ENCODE measurements around the gene ARPC2. TPM values are rescaled to one million over a fixed set of nuclear protein-coding genes. Genes with fewer than 3 reads are reported as not detected.

The ARPC2 gene
- total RNA-seq, 1 experiment from 2014 or later: 273 TPM

GRCh38 chr2:218172845-218173244 is 44.1 kb upstream of the ARPC2 start:
- no peaks in the 10 kb centered on the region for H3K9me3 ChIP-seq (ENCODE audit: insufficient read depth, low read depth)
- H3F3A ChIP-seq (ENCODE audit: insufficient read depth, low read depth): no peaks in the 10 kb centered on the region
- H3K27me3 ChIP-seq (ENCODE audit: insufficient read depth, low read depth): no peaks in the 10 kb centered on the region
- H3K27ac ChIP-seq: no peak overlapping the region
- ChIA-PET POLR2A (ENCODE audit: unreplicated experiment) (no interaction called here), CTCF (interaction anchor here (0.6 to 0.7 kb wide), 2 partner anchors 286 to 1150 kb away, joined by 4 read pairs; no protein-coding TSS in a partner anchor)
- H3K4me3 ChIP-seq: no peak overlapping the region
- no peaks in the 10 kb centered on the region for H3K9me2 ChIP-seq (ENCODE audit: insufficient read depth)
- H2AFZ ChIP-seq: no peak overlapping the region
- no peaks in the 10 kb centered on the region for H4K20me1 ChIP-seq (ENCODE audit: insufficient read depth)
- no peaks in the 10 kb centered on the region for H3K36me3 ChIP-seq (ENCODE audit: low read depth)
- BruUV-seq (replicated peaks): no TSS peak
- no peak for TF ChIP-seq EZH2 (IDR thresholded peaks at IDR 0.05; ENCODE audit: low read depth)
- TF ChIP-seq CTCF (conservative IDR thresholded peaks at IDR 0.05): no peak
- no peak overlapping the region for H3K4me2 ChIP-seq
- H3K79me2 ChIP-seq (ENCODE audit: low read depth): no peaks in the 10 kb centered on the region
- no peak for DNase-seq
- H3K4me1 ChIP-seq (replicated peaks; ENCODE audit: insufficient read depth): no peaks in the 10 kb centered on the region
- intact Hi-C loops (cut with micrococcal nuclease; ENCODE audit: unreplicated experiment): no loop called here

- H3F3A ChIP-seq (ENCODE audit: insufficient read depth, low read depth): no peaks in the 10 kb centered on the region
- H3K27ac ChIP-seq: no peak overlapping the region
- no peaks in the 10 kb centered on the region for H3K9me3 ChIP-seq (ENCODE audit: insufficient read depth, low read depth)
- peaks cover 13% of the 10 kb centered on the region; the same call in 1 of the 2 replicates for H3K27me3 ChIP-seq (ENCODE audit: insufficient read depth, low read depth)
- H2AFZ ChIP-seq: no peak overlapping the region
- H3K9me2 ChIP-seq (ENCODE audit: insufficient read depth): no peaks in the 10 kb centered on the region
- DNase-seq: no peak
- H3K4me1 ChIP-seq (replicated peaks; ENCODE audit: insufficient read depth): no peaks in the 10 kb centered on the region
- TF ChIP-seq CTCF (conservative IDR thresholded peaks at IDR 0.05): no peak
- no peak for TF ChIP-seq EZH2 (IDR thresholded peaks at IDR 0.05; ENCODE audit: low read depth)
- no peaks in the 10 kb centered on the region for H3K79me2 ChIP-seq (ENCODE audit: low read depth)
- no peak overlapping the region for H3K4me2 ChIP-seq
- BruUV-seq (replicated peaks): no TSS peak
- ChIA-PET POLR2A (ENCODE audit: unreplicated experiment) (no interaction called here), CTCF (no interaction called here)
- no peak overlapping the region for H3K4me3 ChIP-seq
- no peaks in the 10 kb centered on the region for H3K36me3 ChIP-seq (ENCODE audit: low read depth)
- intact Hi-C loops (cut with micrococcal nuclease; ENCODE audit: unreplicated experiment): loop anchor here (10.0 kb wide), 1 partner anchor 285 kb away; no protein-coding TSS in a partner anchor
- no peaks in the 10 kb centered on the region for H4K20me1 ChIP-seq (ENCODE audit: insufficient read depth)
Measured at GRCh38 chr2:218179782-218180181, 37.2 kb upstream of the ARPC2 start.

- Histone ChIP-seq H3K27ac (no peak overlapping the region), H3K27me3 (ENCODE audit: insufficient read depth, low read depth) (peaks cover 13% of the 10 kb centered on the region; the same call in 1 of the 2 replicates), H3K4me1 (replicated peaks; ENCODE audit: insufficient read depth) (no peaks in the 10 kb centered on the region), H3K36me3 (ENCODE audit: low read depth) (no peaks in the 10 kb centered on the region), H3F3A (ENCODE audit: insufficient read depth, low read depth) (no peaks in the 10 kb centered on the region), H3K4me3 (no peak overlapping the region), H3K79me2 (ENCODE audit: low read depth) (no peaks in the 10 kb centered on the region), H3K4me2 (no peak overlapping the region), H3K9me2 (ENCODE audit: insufficient read depth) (no peaks in the 10 kb centered on the region), H3K9me3 (ENCODE audit: insufficient read depth, low read depth) (no peaks in the 10 kb centered on the region), H4K20me1 (ENCODE audit: insufficient read depth) (no peaks in the 10 kb centered on the region), H2AFZ (no peak overlapping the region)
- no peak for DNase-seq
- no TSS peak for BruUV-seq (replicated peaks)
- CTCF ChIA-PET: no interaction called here
- intact Hi-C loops (cut with micrococcal nuclease; ENCODE audit: unreplicated experiment): loop anchor here (10.0 kb wide), 1 partner anchor 284 kb away; no protein-coding TSS in a partner anchor
- no peak for TF ChIP-seq EZH2 (IDR thresholded peaks at IDR 0.05; ENCODE audit: low read depth)
- no peak for TF ChIP-seq CTCF (conservative IDR thresholded peaks at IDR 0.05)
- POLR2A ChIA-PET (ENCODE audit: unreplicated experiment): interaction anchor here (0.6 kb wide), 1 partner anchor 502 kb away, joined by 6 read pairs; no protein-coding TSS in a partner anchor
Measured at GRCh38 chr2:218180467-218181114, 36.4 kb upstream of the ARPC2 start.
